CD4-positive, alpha-beta T cell treated with Interleukin-21 for 1 hour (primary cell): Measurements from ENCODE around the gene MAPKAP1.
"Not testable (repeated sequence)": the region's sequence is repeated elsewhere in the genome, so short reads cannot be mapped to it uniquely, and the experiment has no call there.

Source experiments
- DNase-seq: peaks from one replicate; pipeline ENCODE4 v3.0.0-alpha.2; 2020

Gene MAPKAP1

DNA sequence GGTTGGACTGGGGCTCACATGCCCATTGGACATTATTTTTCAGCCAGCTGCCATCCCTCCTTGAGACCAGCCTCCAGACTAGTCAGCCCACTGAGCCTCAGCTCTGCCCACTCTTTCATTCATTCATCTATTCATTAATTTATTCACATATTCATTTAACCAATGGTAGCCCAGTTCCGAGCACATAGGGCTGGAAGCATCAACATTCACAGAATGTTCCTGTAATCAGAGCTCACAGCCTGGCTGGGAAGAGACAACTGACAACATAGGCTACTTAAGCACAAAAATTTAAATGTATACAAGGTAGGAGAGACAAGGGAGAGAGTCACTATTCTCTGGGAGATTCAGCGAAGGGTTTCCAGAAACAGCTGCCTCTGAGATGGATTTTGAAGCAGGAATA is 23.2 kb upstream of the MAPKAP1 start:
- DNase-seq, result no peak

GRCh38 chr9:125726456-125727132 is 19.6 kb upstream of the MAPKAP1 start:
- no peak for DNase-seq

DNA sequence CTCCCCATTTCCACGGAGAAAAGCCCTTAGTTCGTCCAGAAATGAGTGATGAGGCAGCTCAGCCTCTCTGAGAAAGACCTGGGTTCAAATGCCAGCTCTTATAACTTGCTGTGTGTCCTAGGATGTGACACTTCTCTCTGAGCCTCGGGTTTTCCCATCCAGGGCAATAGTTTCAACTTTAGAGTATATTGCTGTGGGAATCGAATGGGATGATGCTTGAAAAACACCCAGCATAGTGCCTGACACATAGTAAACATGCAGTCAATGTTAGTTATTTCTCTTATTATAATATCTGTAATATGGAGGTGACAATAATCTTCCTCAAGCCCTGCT is 430 bp upstream of the MAPKAP1 start:
- no peak for DNase-seq

- no peak for DNase-seq
These were observed 1.1 kb downstream of the MAPKAP1 start for GRCh38 chr9:125705893-125706292.

- DNase-seq, result no peak
These were observed 3.3 kb downstream of the MAPKAP1 start for GRCh38 chr9:125703662-125704061.

GRCh38 chr9:125701351-125701750 is 5.7 kb downstream of the MAPKAP1 start:
- no peak for DNase-seq

DNA sequence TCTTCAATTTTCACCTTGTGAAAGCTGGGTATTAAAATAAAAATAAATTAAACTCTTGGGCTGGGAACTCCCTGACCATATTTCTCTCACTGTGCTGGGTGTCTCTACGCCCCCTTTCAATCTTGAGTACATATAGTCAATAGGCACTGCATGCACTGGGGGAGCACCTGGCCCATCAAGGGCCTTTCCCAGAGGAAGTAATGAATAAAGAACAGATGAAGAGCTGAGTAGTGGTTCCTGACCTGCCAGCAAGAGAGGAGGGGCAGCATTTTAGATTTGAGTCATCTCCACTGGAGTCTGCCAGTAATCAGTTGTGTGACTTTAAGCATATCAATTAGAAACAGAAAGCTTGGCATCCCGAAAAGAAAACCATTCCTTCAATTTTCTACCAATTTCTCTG is 6.2 kb downstream of the MAPKAP1 start:
- no peak for DNase-seq

DNA sequence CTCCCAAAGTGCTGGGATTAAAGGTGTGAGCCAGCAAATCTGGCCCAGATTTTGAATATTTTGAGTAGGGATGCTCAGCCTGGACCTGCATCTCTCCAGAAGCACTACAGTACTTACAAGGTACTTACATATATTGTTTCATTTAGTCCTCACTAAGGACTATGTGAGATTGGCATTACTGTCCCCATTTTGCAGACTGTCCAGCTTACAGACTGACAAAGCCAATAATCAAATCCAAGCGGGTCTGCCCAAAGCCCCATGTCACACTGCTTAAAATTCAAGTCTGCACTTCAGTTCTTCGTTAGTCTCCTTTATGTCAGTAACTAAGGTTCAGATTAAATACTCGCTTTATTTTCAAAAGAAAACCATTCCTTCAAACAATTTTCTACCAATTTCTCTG is 7.1 kb downstream of the MAPKAP1 start:
- DNase-seq, result no peak

DNA sequence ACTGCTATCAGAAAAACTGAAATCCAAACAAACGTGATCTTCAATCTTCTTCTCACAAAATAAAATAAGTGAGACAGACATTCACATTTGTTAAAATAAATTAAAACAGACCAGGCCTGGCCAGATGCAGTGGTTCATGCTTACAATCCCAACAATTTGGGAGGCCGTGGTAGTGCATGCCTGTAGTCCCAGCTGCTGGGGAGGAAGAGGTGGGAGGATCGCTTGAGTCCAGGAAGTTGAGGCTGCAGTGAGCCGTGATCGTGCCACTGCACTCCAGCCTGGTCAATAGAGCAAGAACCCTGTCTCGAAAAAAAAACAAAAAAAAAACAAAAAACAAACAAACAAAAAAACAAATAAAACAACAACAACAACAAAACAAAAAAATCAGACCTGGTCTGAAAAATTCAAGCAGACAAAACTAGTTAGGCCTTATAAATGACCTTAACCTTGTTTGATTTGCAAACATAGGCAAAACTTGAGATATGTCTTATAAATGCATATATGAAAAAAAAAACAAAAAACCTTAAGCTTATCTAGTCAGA is 10.8 kb downstream of the MAPKAP1 start:
- no peak for DNase-seq

DNA sequence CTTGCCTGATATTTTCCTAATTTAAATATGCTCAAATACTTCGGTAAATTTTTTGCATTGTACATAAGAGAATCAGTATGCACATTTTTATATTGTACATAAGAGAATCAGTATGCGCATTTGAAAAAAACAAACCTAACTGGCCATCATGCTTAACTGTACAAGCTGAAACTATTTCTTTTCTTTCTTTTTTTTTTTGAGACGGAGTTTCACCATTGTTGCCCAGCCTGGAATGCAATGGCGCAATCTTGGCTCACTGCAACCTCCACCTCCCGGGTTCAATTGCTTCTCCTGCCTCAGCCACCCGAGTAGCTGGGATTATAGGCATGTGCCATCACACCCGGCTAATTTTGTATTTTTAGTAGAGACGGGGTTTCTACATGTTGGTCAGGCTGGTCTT is 11.5 kb downstream of the MAPKAP1 start:
- not testable (repeated sequence) for DNase-seq

DNA sequence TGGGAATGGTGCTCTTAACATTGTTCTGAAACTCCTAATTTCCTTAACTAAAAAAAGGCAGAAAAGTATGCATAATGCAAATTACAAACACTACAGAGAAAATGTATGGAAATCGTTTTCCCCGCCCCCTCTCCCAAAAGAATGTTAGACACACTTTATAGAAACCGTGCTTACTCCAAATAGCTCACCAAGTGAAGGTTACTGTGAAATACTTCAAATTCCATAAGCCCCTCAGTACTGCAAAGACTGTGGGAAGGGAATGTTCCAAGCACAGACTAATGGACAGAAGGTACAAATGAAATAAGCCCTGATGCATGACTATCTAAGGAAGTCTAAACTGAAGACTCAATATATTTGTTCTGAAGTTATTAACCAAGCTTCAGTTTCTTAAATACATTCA is 12.5 kb downstream of the MAPKAP1 start:
- no peak for DNase-seq

DNA sequence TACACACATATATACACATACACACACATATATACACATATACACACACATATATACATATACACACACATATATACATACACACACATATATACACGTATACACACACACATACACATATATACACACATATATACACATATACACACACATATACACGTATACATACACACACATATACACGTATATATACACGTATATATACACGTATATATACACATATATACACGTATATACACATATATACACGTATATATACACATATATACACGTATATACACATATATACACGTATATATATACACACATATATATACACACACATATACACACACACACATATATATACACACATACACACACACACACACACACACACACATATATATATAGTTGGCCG is 13.5 kb downstream of the MAPKAP1 start:
- not testable (repeated sequence) for DNase-seq

DNA sequence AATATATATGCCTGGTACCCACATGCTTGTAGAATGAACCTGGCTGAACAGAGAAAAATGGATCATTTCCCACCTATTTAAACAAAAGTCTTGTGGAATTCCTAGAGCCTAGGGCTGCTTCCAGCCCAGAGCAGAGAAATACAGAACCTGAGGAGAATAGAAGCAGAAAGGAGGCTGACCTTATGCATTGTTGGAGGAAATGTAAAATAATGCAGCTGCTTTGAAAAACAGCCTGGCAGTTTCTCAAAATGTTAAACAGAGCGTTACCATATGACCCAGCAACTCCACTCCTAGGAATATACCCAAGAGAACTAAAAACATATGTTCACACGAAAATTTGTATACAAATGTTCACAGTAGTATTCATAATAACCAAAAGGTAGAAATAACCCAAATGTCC is 15.1 kb downstream of the MAPKAP1 start:
- DNase-seq, result no peak

DNA sequence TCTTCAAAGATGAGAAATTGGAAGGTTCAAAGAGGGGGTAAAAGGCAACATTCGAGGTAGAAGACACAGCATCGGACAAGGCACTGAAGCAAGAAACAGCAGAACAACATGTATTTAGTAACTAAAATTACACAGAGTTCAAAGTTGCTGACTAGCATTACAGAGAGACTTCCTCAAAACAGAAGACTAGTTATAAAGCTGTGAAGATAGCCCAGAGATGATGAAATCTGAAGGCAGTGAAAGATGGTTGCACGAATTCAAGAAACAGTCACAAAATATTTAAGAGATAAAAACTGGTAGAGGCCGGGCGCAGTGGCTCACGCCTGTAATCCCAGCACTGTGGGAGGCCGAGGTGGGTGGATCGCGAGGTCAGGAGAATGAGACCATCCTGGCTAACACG is 16.3 kb downstream of the MAPKAP1 start:
- DNase-seq, result no peak

DNA sequence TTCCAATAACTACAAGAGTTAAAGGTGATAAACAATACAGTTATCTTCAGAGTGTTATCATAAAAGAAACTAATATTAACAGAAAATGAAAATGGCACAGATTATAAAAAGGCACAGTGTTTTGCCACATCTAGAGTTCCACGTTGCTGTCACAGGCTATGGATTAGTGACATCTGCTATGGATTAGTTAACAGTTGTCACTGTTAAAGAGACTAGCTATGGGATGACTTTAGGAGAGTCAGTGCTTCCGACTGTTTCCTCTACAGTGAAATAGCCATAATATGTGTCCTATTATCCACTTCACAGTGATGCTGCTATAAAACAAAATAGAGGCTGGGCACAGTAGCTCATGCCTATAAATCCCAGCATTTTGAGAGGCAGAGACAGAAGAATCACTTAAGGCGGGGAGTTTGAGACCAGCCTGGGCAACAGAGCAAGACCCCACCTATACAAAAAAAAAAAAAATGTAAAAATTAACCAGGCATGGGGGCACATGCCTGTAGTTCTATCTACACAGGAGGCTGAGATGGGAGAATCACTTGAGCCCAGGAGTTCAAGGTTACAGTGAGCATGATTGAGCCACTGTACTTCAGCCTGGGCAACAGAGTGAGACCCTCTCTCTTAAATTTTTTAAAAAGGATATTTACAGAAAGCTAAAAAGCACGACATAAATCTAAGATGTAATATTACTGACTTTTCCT is 19.7 kb downstream of the MAPKAP1 start:
- DNase-seq, result no peak

DNA sequence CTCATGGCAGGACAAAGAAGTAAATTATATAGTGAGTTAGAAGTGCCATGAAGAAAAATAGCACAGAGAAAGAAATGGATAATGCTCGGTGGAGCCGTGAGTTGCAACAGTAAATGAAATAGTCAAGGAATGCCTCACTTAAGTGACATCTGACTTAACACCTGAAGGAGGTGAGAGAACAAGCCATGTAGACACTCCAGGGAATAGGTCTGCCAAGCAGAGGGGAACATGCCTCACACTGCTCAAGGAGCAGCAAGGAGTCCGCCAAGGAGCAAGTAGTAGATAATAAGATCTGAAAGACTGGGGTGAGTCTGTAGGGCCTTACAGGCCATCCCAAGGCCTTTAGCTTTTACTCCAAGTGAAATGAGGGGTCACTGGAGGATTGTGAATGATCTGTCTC is 21.8 kb downstream of the MAPKAP1 start:
- no peak for DNase-seq

GRCh38 chr9:125683486-125683885 is 23.5 kb downstream of the MAPKAP1 start:
- DNase-seq, result no peak

DNA sequence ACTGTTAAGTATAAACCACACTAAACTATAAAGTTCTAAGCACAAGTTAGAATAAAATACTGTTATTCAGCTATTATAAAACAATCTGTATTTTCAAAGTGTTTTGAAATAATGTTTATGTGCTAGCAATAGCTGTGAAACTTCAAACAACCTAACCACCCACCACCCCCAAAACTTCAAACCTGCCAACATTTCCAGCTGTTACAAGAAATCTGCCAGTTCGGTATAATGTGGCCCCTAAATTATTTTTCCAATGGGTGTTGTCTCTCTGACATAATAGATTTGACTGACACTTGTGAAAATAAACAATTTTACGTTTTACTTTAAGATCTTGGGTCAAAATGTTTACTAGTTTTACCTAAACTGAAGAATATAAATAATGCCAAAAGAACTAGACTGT is 24.7 kb downstream of the MAPKAP1 start:
- no peak for DNase-seq

DNA sequence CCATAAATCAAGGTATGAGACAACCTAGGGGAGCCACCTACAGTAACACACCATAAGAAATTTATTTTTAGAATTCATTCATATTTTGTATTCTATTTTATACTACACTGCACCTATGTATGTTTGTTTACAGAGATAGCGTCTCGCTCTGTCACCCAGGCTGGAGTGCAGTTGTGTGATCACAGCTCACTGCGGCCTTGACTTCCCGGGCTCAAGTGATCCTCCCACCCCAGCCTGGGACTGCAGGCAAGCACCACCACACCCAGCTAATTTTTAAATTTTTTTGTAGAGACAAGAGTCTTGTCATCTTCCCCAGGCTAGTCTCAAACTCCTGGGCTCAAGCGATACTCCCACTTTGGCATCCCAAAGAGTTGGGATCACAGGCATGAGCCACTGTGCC is 25.4 kb downstream of the MAPKAP1 start:
- DNase-seq, result no peak

DNA sequence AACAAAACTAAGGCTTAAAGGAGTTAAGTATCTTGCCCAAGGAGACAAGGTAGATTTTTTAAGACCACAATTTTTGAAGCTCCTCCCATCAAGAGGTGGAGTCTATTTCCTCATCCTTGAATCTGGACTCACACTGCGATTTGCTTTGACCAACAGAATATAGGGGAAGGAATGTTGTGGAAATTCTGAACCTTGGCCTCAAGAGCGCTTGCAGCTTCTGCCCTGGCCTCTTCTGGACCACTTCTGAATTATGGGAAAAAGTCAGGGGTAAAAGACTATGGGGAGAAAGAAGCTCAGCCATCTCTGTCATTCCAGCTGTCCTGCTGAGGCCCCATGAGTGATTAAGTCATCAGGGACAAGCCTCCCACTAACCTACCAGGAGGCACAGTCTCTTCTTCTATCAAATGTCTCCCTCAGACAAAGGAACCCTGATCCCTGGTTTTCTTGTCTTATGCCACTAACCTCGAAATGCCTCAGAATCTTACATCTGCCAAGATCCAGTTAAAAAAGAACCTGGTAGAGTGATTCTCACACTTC is 25.9 kb downstream of the MAPKAP1 start:
- DNase-seq, result no peak

DNA sequence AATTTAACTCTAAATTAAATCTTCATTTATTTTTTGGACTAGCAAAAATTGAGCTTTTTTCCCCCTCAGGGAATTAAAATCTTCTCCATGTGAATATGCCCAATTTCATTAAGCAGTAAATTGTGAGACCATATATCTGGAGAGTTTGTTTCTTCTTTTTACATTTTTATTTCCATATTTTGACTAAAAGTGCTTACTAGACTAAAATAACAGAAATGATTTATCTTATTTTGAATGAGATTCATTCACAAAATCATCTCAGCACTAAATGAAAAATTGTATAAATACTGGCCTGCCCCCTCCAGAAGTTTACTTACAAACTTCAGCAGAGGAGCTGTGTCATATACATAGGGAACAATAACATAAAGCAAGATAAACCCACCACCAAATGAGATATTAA is 26.6 kb downstream of the MAPKAP1 start:
- no peak for DNase-seq

- no peak for DNase-seq
These were observed 27.3 kb downstream of the MAPKAP1 start for GRCh38 chr9:125679597-125680189.

GRCh38 chr9:125674981-125675973 is 31.7 kb downstream of the MAPKAP1 start:
- DNase-seq, result no peak
